ENCODE results near the gene CWC22. TPM values are rescaled to one million over a fixed set of nuclear protein-coding genes. Genes with fewer than 3 reads are reported as not detected.

CWC22 gene
- total RNA-seq, 4 donors from 2014 or later, result 7.5 to 19.9 (median 16.4) TPM

DNA sequence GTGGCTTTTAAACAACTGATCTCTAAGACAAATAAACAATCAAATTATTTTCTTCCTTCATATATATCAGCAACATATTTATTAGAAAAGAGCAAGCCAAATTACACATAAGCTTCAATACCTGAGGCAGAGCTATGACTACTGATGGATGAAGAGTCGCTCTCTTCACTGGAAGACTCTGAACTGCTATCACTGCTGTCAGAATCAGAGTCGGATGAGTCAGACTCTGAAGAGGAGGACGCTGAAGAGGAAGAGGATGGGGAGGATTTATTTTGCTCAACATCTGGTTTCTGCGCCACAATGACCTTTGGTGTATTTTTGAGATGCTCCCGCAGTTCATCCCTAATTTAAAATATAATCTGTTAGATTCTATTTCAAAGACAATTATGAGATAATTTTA is 56.7 kb downstream of the CWC22 start:
- peaks cover 0 to 49% (median 23%) of the 10 kb centered on the region in 4 donors for H3K36me3 ChIP-seq
- no peak overlapping the region for H3K4me3 ChIP-seq
- peaks cover 0 to 10% (median 0%) of the 10 kb centered on the region in 4 donors for H3K4me1 ChIP-seq
- no peak overlapping the region for H3K27ac ChIP-seq
- TF ChIP-seq EP300 (IDR thresholded peaks at IDR 0.05; ENCODE audit: low read depth), result no peak
- TF ChIP-seq POLR2AphosphoS5 (IDR thresholded peaks at IDR 0.05), result no peak
- no peak for TF ChIP-seq POLR2A (IDR thresholded peaks at IDR 0.05)
- TF ChIP-seq, protein P1, sequence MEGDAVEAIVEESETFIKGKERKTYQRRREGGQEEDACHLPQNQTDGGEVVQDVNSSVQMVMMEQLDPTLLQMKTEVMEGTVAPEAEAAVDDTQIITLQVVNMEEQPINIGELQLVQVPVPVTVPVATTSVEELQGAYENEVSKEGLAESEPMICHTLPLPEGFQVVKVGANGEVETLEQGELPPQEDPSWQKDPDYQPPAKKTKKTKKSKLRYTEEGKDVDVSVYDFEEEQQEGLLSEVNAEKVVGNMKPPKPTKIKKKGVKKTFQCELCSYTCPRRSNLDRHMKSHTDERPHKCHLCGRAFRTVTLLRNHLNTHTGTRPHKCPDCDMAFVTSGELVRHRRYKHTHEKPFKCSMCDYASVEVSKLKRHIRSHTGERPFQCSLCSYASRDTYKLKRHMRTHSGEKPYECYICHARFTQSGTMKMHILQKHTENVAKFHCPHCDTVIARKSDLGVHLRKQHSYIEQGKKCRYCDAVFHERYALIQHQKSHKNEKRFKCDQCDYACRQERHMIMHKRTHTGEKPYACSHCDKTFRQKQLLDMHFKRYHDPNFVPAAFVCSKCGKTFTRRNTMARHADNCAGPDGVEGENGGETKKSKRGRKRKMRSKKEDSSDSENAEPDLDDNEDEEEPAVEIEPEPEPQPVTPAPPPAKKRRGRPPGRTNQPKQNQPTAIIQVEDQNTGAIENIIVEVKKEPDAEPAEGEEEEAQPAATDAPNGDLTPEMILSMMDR (IDR thresholded peaks at IDR 0.05), result no peak
- in situ Hi-C loops (cut with MboI; ENCODE audit: low pct_ligation_motif_present in 1 of 4, low pct_unique_long_range_greater_than_20kb in 1 of 4, low sequenced_read_pairs in 3 of 4) (no loop called here), intact Hi-C loops (cut with DNase I; ENCODE audit: low total_unique reads) (no loop called here)
- no peak for DNase-seq
- no peaks in the 10 kb centered on the region for H3K9me3 ChIP-seq
- no peaks in the 10 kb centered on the region for H3K27me3 ChIP-seq
- whole genome bisulfite sequencing, 2 donors (ENCODE audit: low coverage in 1 of 2), result 88 to 89% methylated on average over 4 to 5 of the region's 5 CpGs

DNA sequence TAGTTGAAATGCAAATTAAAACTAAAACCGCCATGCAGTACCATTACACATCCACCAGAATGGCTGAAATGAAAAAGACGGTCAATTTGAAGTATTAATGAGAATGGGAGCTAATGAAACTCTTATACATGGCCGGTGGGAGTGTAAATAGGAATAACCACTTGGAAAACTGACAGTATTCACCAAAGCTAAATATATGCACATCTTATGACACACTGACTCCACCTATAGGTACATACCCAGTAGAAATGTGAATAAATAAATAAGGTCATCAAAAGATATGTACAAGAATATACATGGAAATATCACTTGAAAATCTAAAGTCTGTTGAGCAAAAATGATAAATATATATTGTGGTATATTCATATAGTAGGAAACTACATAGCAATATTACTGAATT is 57.7 kb downstream of the CWC22 start:
- DNase-seq, result no peak
- WGBS, 2 donors (ENCODE audit: low coverage in 1 of 2), result 59 to 93% methylated on average over 3 of the region's 3 CpGs
- Histone ChIP-seq H3K36me3 (peaks cover 0 to 53% (median 23%) of the 10 kb centered on the region in 4 donors), H3K27ac (no peak overlapping the region), H3K4me1 (peaks cover 0 to 10% (median 0%) of the 10 kb centered on the region in 4 donors), H3K9me3 (no peaks in the 10 kb centered on the region), H3K27me3 (no peaks in the 10 kb centered on the region), H3K4me3 (no peak overlapping the region)
- intact Hi-C loops (cut with DNase I; ENCODE audit: low total_unique reads) (no loop called here), in situ Hi-C loops (cut with MboI; ENCODE audit: low pct_ligation_motif_present in 1 of 4, low pct_unique_long_range_greater_than_20kb in 1 of 4, low sequenced_read_pairs in 3 of 4) (no loop called here)
- TF ChIP-seq, protein P1 (IDR thresholded peaks at IDR 0.05), result peak in 1 of 5 experiments; percentile 5
- no peak for TF ChIP-seq POLR2A (IDR thresholded peaks at IDR 0.05)

DNA sequence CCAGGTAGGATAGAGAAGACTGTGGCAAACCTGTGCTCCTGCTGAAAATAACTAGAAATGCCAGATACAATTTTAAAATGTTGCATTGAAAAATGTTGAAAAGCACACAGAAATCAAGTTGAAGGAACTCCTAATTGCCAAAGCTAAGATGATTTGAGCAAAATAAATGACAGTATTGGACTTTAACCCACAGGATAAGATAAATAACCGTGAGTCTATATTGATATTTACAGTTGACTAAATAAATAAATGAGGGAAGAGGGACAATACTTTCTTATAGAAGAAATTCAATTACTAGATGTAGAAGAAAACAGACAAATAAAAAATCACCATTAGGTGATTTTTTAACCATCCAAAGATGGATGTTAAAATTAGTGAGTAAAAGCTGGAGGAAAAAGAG is 59.0 kb downstream of the CWC22 start:
- Histone ChIP-seq H3K36me3 (peaks cover 0 to 44% (median 19%) of the 10 kb centered on the region in 4 donors), H3K9me3 (no peaks in the 10 kb centered on the region), H3K4me1 (peaks cover 0 to 10% (median 0%) of the 10 kb centered on the region in 4 donors), H3K27me3 (no peaks in the 10 kb centered on the region), H3K4me3 (no peak overlapping the region), H3K27ac (no peak overlapping the region)
- WGBS, 2 donors (ENCODE audit: low coverage in 1 of 2), result 50 to 56% methylated on average over 1 of the region's 1 CpG
- DNase-seq, result no peak
- TF ChIP-seq, protein P1 (IDR thresholded peaks at IDR 0.05), result no peak
- TF ChIP-seq EP300 (IDR thresholded peaks at IDR 0.05; ENCODE audit: low read depth) (no peak), POLR2AphosphoS5 (IDR thresholded peaks at IDR 0.05) (no peak), POLR2A (IDR thresholded peaks at IDR 0.05) (no peak)
- in situ Hi-C loops (cut with MboI; ENCODE audit: low pct_ligation_motif_present in 1 of 4, low pct_unique_long_range_greater_than_20kb in 1 of 4, low sequenced_read_pairs in 3 of 4) (no loop called here), intact Hi-C loops (cut with DNase I; ENCODE audit: low total_unique reads) (no loop called here)

DNA sequence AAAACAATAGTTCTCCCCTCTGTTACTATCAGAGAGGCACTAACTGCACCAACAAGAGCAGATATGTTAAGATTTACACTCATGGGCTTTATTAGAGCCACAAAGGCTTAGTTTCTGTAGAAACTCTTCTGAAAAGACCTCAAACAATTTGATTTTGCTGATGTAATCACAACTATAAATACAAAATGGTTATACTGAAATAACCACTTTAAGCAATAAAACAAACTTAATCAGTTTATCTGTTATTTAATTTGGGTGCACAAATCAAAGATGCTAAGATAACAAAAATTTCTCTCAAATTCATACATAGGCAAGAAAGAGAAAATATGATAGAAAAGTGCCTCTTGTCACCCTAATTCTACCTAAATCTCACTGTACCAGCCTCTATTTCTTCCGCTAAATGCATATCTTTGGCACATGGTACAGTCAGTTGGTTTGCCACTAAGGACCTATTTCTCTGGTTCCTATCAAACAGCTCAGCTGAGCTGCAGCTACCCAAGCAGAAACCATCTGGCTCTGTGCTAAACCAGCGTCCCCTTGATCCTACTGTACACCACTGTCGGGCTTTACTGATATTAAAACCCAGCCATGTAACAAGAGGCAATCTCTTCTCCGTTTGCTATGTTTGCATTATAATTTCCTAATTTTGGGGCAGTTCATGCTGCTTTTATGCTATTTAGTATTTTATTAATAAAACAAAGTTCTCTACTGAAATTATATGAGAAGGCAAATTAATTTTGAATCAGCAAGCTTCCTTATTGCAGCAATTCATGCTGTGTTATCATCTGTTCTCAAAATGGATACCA is 60.1 kb downstream of the CWC22 start:
- no peak overlapping the region for H3K4me3 ChIP-seq
- 92% methylated on average over 4 of the region's 4 CpGs for WGBS, 2 donors (ENCODE audit: low coverage in 1 of 2)
- H3K9me3 ChIP-seq, result no peaks in the 10 kb centered on the region
- in situ Hi-C loops (cut with MboI; ENCODE audit: low pct_ligation_motif_present in 1 of 4, low pct_unique_long_range_greater_than_20kb in 1 of 4, low sequenced_read_pairs in 3 of 4), result no loop called here
- no peak for DNase-seq
- peaks cover 0 to 34% (median 14%) of the 10 kb centered on the region in 4 donors for H3K36me3 ChIP-seq
- no peaks in the 10 kb centered on the region for H3K27me3 ChIP-seq
- peaks cover 0 to 10% (median 0%) of the 10 kb centered on the region in 4 donors for H3K4me1 ChIP-seq
- TF ChIP-seq, protein P1 (IDR thresholded peaks at IDR 0.05), result no peak
- TF ChIP-seq POLR2AphosphoS5 (IDR thresholded peaks at IDR 0.05) (no peak), EP300 (IDR thresholded peaks at IDR 0.05; ENCODE audit: low read depth) (no peak), POLR2A (IDR thresholded peaks at IDR 0.05) (no peak)
- intact Hi-C loops (cut with DNase I; ENCODE audit: low total_unique reads), result no loop called here
- no peak overlapping the region for H3K27ac ChIP-seq

Measured in transverse colon (tissue), 4 donors.